ENCODE results near the gene MXRA5.
"Not testable (repeated sequence)": the region's sequence is repeated elsewhere in the genome, so short reads cannot be mapped to it uniquely, and the experiment has no call there.

Gene MXRA5

GRCh38 chrX:3379111-3379510 lies 32.7 kb upstream of the MXRA5 start:
- Mint-ChIP-seq H3K27ac (peak overlapping the region in 2 of 3 experiments; percentile 30 to 43), H3K9me3 (peaks cover 3% of the 10 kb centered on the region), H3K27me3 (ENCODE audit: low read depth) (no peaks in the 10 kb centered on the region), H3K4me1 (peaks cover 28% of the 10 kb centered on the region), H3K36me3 (ENCODE audit: low read depth) (no peaks in the 10 kb centered on the region), H3K4me3 (no peak overlapping the region)
- no peak for TF ChIP-seq CTCF (IDR thresholded peaks at IDR 0.05; ENCODE audit: unreplicated experiment in 3 of 3)

- H3K4me3 Mint-ChIP-seq, result no peak overlapping the region
- H3K36me3 Mint-ChIP-seq (ENCODE audit: low read depth), result no peaks in the 10 kb centered on the region
- no peaks in the 10 kb centered on the region for H3K27me3 Mint-ChIP-seq (ENCODE audit: low read depth)
- H3K9me3 Mint-ChIP-seq, result peaks cover 8% of the 10 kb centered on the region
- H3K4me1 Mint-ChIP-seq, result peaks cover 29% of the 10 kb centered on the region
- TF ChIP-seq CTCF (IDR thresholded peaks at IDR 0.05; ENCODE audit: unreplicated experiment in 3 of 3), result no peak
- peak overlapping the region; percentile 84 to 92 (median 85) for H3K27ac Mint-ChIP-seq
These were observed 31.7 kb upstream of the MXRA5 start for GRCh38 chrX:3378156-3378555.

GRCh38 chrX:3377560-3377959 lies 31.1 kb upstream of the MXRA5 start:
- Mint-ChIP-seq H3K4me3 (peak overlapping the region in 2 of 3 experiments; percentile 31 to 39), H3K27ac (peak overlapping the region; percentile 84 to 92 (median 85)), H3K4me1 (peaks cover 29% of the 10 kb centered on the region), H3K36me3 (ENCODE audit: low read depth) (no peaks in the 10 kb centered on the region), H3K9me3 (peaks cover 12% of the 10 kb centered on the region), H3K27me3 (ENCODE audit: low read depth) (no peaks in the 10 kb centered on the region)
- no peak for TF ChIP-seq CTCF (IDR thresholded peaks at IDR 0.05; ENCODE audit: unreplicated experiment in 3 of 3)

GRCh38 chrX:3375878-3376508 lies 29.5 kb upstream of the MXRA5 start:
- H3K27me3 Mint-ChIP-seq (ENCODE audit: low read depth); H3K36me3 Mint-ChIP-seq (ENCODE audit: low read depth); H3K4me3 Mint-ChIP-seq: not testable (repeated sequence)
- Mint-ChIP-seq H3K27ac (peak overlapping the region; percentile 24 to 55 (median 24)), H3K9me3 (peaks cover 12% of the 10 kb centered on the region), H3K4me1 (peaks cover 29% of the 10 kb centered on the region)

- Mint-ChIP-seq H3K4me3 (no peak overlapping the region), H3K27ac (peak overlapping the region; percentile 7 to 55 (median 37)), H3K36me3 (ENCODE audit: low read depth) (no peaks in the 10 kb centered on the region), H3K27me3 (ENCODE audit: low read depth) (no peaks in the 10 kb centered on the region), H3K4me1 (peaks cover 29% of the 10 kb centered on the region), H3K9me3 (peaks cover 12% of the 10 kb centered on the region)
- no peak for TF ChIP-seq CTCF (IDR thresholded peaks at IDR 0.05; ENCODE audit: unreplicated experiment in 3 of 3)
These were observed 27.8 kb upstream of the MXRA5 start for GRCh38 chrX:3374108-3374800.

- no peak overlapping the region for H3K27ac Mint-ChIP-seq
- no peak for TF ChIP-seq CTCF (IDR thresholded peaks at IDR 0.05; ENCODE audit: unreplicated experiment in 3 of 3)
- H3K27me3 Mint-ChIP-seq (ENCODE audit: low read depth), result no peaks in the 10 kb centered on the region
- H3K9me3 Mint-ChIP-seq, result peaks cover 12% of the 10 kb centered on the region
- no peak overlapping the region for H3K4me3 Mint-ChIP-seq
- H3K4me1 Mint-ChIP-seq, result peaks cover 11% of the 10 kb centered on the region
- H3K36me3 Mint-ChIP-seq (ENCODE audit: low read depth), result no peaks in the 10 kb centered on the region
These were observed 24.7 kb upstream of the MXRA5 start for GRCh38 chrX:3371163-3371562.

Measured in nephron (organoid).